A549 treated with AZD9567 at 1 μM for 4 hours (cell line): ENCODE results near the gene OCEL1. TPM values are rescaled to one million over a fixed set of nuclear protein-coding genes. Genes with fewer than 3 reads are reported as not detected.

Experiments used
- total RNA-seq: library from RNA; stranded (reverse); fragments of 200-300 nt; extraction: Qiagen RNA extraction; gene quantifications from 5 replicates; pipeline ENCODE4 v1.2.3, GENCODE V29; 2022; ENCODE audit not compliant: insufficient read depth

Gene OCEL1
- total RNA-seq = 6.9 to 15.5 TPM (median 13.3 TPM) in 5 replicates

GRCh38 chr19:17226002-17226933, at the start of gene OCEL1:
Gene OCEL1, plus strand, starts transcription at chr19:17226226. Its CDS starts 22 bp downstream, at chr19:17226248.

GRCh38 chr19:17215127-17215971, 10.7 kb upstream of the OCEL1 start, which contains the start of gene USE1:
Gene USE1, plus strand, starts transcription at chr19:17215357. Its CDS starts 49 bp downstream, at chr19:17215406.

GRCh38 chr19:17245535-17245984, 19.5 kb downstream of the OCEL1 start, which contains the start of gene NR2F6:
Gene NR2F6, minus strand, starts transcription at chr19:17245919. Its CDS starts 699 bp downstream, at chr19:17245220.

GRCh38 chr19:17264641-17264979, 38.6 kb downstream of the OCEL1 start, which contains the start of gene USHBP1:
Gene USHBP1, minus strand, starts transcription at chr19:17264745. Its CDS starts 446 bp downstream, at chr19:17264299.

GRCh38 chr19:17266975-17267788, 41.2 kb downstream of the OCEL1 start, which contains the start of gene BABAM1:
Gene BABAM1, plus strand, starts transcription at chr19:17267443. Its CDS starts 1,364 bp downstream, at chr19:17268807.

Other genes starting within 250 kb of the OCEL1 start
- 0.01 to 0.15 TPM (median 0.05 TPM) in 4 of 5 replicates, not detected in the other for gene CPAMD8, start 199.4 kb upstream of the OCEL1 start, total RNA-seq
- gene HAUS8, start 150.8 kb upstream of the OCEL1 start, total RNA-seq = 13.9 to 17.0 TPM (median 16.7 TPM) in 5 replicates
- 28.5 to 34.4 TPM (median 32.3 TPM) in 5 replicates for gene MYO9B, start 150.4 kb upstream of the OCEL1 start, total RNA-seq
- 16.7 to 20.6 TPM (median 17.0 TPM) in 5 replicates for gene USE1, start 10.9 kb upstream of the OCEL1 start, total RNA-seq
- gene NR2F6, start 19.7 kb downstream of the OCEL1 start, total RNA-seq = 22.5 to 59.0 TPM (median 52.2 TPM) in 5 replicates
- not detected in 5 replicates for gene USHBP1, start 38.5 kb downstream of the OCEL1 start, total RNA-seq
- gene BABAM1, start 41.2 kb downstream of the OCEL1 start, total RNA-seq = 59.0 to 77.0 TPM (median 61.0 TPM) in 5 replicates
- gene ANKLE1, start 55.7 kb downstream of the OCEL1 start, total RNA-seq = 0.21 to 0.52 TPM (median 0.47 TPM) in 4 of 5 replicates, not detected in the other
- 2.6 to 5.2 TPM (median 2.8 TPM) in 5 replicates for gene ABHD8, start 77.2 kb downstream of the OCEL1 start, total RNA-seq
- 66.3 to 82.7 TPM (median 80.6 TPM) in 5 replicates for gene MRPL34, start 79.6 kb downstream of the OCEL1 start, total RNA-seq
- 48.2 to 59.3 TPM (median 53.7 TPM) in 5 replicates for gene DDA1, start 83.3 kb downstream of the OCEL1 start, total RNA-seq
- 1.0 to 4.4 TPM (median 4.0 TPM) in 5 replicates for gene ANO8, start 108.6 kb downstream of the OCEL1 start, total RNA-seq
- gene GTPBP3, start 111.3 kb downstream of the OCEL1 start, total RNA-seq = 8.8 to 23.2 TPM (median 21.7 TPM) in 5 replicates
- gene PLVAP, start 151.1 kb downstream of the OCEL1 start, total RNA-seq = not detected in 5 replicates
- gene CCDC194, start 168.0 kb downstream of the OCEL1 start, total RNA-seq = not detected in 5 replicates
- 0.21 TPM in 1 of 5 replicates, not detected in the others for gene BST2, start 179.4 kb downstream of the OCEL1 start, total RNA-seq
- gene MVB12A, start 193.8 kb downstream of the OCEL1 start, total RNA-seq = 6.5 to 39.6 TPM (median 37.4 TPM) in 5 replicates
- 0.58 to 0.83 TPM (median 0.75 TPM) in 4 of 5 replicates, not detected in the other for gene TMEM221, start 222.4 kb downstream of the OCEL1 start, total RNA-seq
- not detected in 5 replicates for gene NXNL1, start 234.7 kb downstream of the OCEL1 start, total RNA-seq
- 2.6 to 3.0 TPM (median 2.7 TPM) in 5 replicates for gene SLC27A1, start 244.3 kb downstream of the OCEL1 start, total RNA-seq